Endometrial microvascular endothelial cells (primary cell): ENCODE data around the gene SYT1. TPM values are rescaled to one million over a fixed set of nuclear protein-coding genes. Genes with fewer than 3 reads are reported as not detected.

ENCODE experiments used
- in situ Hi-C: cut with HindIII; loops from 2 replicates; pipeline ENCODE4 v1.10.0; 2017; ENCODE audit warnings: low sequenced_read_pairs, low pct_unique_long_range_greater_than_20kb; ENCODE audit errors: inconsistent ontology term
- total RNA-seq: library from RNA; depleted of rRNA; stranded (reverse); fragments of >200 nt; gene quantifications from one replicate; pipeline ENCODE4 v1.2.3, GENCODE V29; 2015; ENCODE audit errors: inconsistent ontology term

SYT1 gene
- total RNA-seq, 1 donor from 2014 or later, result 2.6 TPM

GRCh38 chr12:78959556-78959955 lies 95.0 kb downstream of the SYT1 start:
- in situ Hi-C loops, result no loop called here

GRCh38 chr12:78961171-78961570 lies 96.6 kb downstream of the SYT1 start:
- in situ Hi-C loops, result no loop called here

- in situ Hi-C loops, result no loop called here
Measured at GRCh38 chr12:78963439-78964227, 99.1 kb downstream of the SYT1 start.

DNA sequence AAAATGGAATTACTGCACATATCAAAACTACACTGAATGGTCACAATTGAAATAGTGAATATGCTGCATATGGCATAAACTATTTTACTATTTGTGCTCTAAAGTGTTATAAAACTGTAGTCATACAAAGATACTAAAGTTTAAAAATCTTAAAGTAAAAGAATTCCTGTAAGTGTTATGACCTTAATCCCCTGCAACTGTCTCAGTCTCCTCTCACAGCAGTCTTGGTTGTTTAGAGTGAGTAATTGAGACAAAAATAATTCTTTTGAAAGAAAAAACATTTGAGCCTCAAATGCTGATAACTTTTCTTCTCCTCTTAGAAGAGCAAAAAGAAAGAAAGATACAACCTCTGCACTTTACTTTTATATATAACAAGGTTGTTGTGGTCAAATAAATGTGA lies 99.9 kb downstream of the SYT1 start:
- in situ Hi-C loops, result no loop called here

DNA sequence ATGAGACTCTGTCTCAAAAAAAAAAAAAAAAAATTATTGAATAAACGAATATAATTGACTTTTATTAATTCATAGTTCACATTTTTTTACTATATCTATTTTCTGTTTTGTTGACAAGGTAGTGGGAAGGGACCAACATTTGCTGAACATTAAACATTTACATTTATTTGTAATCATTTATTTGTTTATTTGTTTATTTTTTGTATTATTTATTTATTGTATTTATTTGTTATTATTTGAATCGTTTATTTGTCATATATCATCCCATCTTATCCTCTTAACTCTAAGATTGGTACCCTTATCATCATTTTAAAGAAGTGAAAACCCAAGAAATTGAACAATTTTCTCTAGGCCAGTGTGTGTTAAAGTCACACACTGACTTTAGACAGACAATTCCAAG lies 101.5 kb downstream of the SYT1 start:
- in situ Hi-C loops, result no loop called here

DNA sequence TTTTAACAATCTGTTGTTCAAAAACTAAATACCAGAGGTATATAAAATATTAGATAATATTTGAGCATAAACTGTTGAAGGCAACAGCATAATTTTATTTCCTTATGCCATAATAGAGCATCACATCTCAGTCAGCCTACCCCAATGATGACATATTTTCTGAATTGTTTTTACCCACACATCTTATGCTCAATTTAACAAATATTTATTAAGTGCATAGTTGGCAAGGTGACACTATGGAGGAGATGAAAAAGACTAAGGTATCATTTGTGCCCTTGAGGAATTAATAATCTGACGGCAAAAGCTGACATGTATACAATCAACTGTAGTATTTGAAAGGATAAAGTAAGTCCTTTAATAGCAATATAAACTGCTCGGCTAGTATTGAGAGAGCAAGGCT lies 102.4 kb downstream of the SYT1 start:
- in situ Hi-C loops, result no loop called here

DNA sequence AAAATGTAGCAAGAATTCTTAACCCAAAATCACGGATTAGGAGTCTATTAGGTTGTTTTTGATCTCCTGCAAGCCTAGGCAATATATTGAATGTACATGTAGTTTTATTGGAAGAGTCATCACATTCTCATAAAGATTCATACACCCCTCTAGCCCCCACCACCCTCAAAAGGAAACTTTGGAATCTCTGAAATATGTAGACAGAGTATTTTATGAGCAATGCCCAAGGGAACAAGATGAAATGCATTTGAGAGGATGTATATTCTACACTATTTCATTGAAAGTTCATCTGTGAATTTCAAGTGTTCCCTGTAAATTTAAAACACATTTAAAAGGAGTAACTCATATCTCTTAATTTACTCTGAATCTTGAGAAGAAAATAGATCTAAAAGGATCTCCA lies 103.7 kb downstream of the SYT1 start:
- in situ Hi-C loops, result no loop called here

DNA sequence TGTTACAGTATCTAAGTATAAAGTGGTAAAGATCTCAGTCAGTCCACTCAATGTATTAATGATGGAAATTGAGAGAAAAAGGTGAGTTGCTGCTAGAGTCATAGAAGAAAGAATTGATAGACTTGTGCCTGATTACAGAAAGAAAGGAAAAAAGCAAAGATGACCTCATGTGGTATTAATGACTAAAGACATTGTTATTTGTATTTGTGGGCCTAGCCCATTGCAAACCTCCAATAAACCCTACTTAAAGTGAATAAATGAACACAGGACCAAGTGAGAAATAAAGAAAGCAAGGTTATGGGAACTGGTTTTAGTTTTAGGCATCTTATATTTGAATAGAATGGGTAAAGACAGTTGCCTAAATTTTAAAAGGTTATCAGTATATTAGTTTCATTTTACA lies 105.5 kb downstream of the SYT1 start:
- in situ Hi-C loops, result no loop called here

DNA sequence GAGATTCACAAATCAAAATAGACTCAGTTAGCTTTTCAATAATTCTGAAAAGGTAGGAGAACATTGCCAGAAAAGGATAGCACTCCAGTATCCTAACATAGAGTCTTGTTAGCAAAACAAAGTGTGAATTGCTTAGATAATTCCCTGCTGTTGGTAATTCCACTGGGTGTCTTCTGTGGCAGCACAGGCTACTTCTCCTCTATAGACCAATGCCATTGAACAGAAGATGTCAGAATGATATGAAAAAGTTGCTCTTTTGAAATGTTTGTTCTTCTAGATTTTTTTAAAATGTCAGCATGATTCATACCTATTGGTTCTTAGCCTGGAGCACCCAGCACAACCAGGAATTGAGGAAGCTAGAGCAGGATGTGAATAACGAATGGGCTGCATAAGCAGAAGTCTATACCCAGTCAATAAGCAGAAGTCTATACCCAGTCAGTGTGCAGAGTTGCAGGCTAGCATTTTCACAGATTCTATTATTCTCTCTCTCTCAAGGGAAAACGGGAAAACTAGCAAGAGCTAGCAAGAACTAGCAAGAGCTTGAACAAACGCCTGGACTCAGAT lies 112.8 kb downstream of the SYT1 start:
- in situ Hi-C loops, result no loop called here

- in situ Hi-C loops, result no loop called here
Measured at GRCh38 chr12:78994168-78994791, 129.7 kb downstream of the SYT1 start.

DNA sequence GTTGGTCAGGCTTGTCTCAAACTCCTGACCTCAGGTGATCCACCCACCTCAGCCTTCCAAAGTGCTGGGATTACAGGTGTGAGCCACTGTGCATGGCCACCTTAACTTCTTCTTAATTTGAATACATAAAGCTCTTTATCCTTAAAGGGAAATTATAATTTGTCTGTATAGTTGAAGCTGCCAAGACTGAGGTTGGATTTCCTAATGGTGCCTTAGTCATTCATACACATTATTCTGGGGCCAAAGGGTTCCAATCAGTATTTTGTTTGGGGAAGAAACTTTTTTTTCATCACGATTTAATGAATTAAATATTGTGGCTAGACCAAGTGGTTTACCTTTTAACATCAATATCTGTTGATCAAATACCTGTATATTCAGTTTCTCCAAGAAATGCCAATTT lies 135.9 kb downstream of the SYT1 start:
- in situ Hi-C loops, result no loop called here

- in situ Hi-C loops, result no loop called here
Measured at GRCh38 chr12:79001404-79001803, 136.8 kb downstream of the SYT1 start.

DNA sequence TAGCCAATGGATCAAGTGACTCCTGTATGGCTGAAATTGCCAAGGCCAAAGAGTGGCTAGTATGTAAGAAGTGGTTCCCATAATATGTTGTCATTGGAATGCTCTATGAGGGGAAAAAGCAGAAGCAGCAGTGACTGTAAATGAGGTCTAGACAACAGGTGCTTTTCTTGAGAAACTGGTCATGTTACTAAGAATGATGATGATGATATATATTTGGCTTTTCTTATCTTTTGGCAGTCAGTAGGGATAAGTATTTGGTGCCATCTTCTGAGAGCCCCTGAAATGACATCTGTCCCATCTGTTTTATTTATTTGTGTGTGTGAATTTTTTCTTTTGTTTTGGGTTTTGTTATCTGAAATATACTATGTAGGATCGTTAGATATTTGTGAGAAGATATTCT lies 141.7 kb downstream of the SYT1 start:
- in situ Hi-C loops, result no loop called here

GRCh38 chr12:79008591-79008990 lies 144.0 kb downstream of the SYT1 start:
- in situ Hi-C loops, result no loop called here

GRCh38 chr12:79012636-79013035 lies 148.1 kb downstream of the SYT1 start:
- in situ Hi-C loops, result no loop called here

DNA sequence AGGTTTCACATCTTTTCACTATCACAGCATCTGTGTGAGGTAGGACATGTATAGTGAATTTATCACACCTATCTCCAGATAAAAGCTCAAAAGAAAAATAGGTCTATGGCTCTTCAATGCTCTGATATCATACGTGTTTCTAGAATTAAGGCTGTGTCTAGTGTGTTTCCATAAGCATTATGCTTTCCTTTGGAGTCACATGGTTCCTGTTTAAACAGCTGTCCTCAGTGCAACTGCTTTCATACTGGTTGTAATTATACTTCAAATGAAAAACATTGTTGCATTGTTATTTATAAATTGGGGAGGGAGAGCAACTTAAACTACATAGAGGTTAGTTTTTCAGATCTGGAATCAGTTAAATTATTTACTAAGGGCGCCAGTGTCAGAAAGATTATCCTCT lies 151.6 kb downstream of the SYT1 start:
- in situ Hi-C loops, result no loop called here

DNA sequence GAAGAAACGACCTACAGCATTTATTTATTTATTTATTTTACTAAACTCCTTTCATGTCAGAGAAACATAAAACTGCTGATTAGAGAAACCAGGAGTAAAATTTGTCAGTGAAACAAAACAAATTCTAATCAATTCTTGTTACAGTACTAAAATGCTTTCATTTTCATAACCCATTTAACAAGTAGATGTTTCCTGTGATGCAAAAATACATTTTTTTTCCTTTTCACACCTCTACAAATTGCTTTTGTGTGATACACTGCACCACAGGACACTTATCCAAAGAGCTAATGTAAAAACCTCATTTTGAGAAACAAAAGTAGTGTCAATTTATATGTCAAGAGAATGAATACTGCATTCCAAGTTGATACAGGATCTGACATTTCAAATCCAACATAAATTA lies 155.1 kb downstream of the SYT1 start:
- in situ Hi-C loops, result no loop called here

- in situ Hi-C loops, result no loop called here
Measured at GRCh38 chr12:79020106-79020505, 155.5 kb downstream of the SYT1 start.

GRCh38 chr12:79021021-79021420 lies 156.4 kb downstream of the SYT1 start:
- in situ Hi-C loops, result no loop called here

GRCh38 chr12:79023261-79023660 lies 158.7 kb downstream of the SYT1 start:
- in situ Hi-C loops, result no loop called here
